Left lobe of liver (tissue), 2 donors: ENCODE measurements around the gene DOCK3. TPM values are rescaled to one million over a fixed set of nuclear protein-coding genes. Genes with fewer than 3 reads are reported as not detected.
"Not testable (repeated sequence)": the region's sequence is repeated elsewhere in the genome, so short reads cannot be mapped to it uniquely, and the experiment has no call there.

ENCODE experiments used
- ATAC-seq: fragments of 200-7000 bp; cut with Tn5 transposase; one replicate; pipeline ENCODE4 v1.9.1; 2020; ENCODE audit warnings: mild to moderate bottlenecking, moderate library complexity
- DNase-seq: peaks from one replicate; pipeline ENCODE4 v3.0.0-alpha.2; 2020; ENCODE audit warnings: low spot score
- total RNA-seq: library from RNA; stranded (reverse); gene quantifications from one replicate; pipeline ENCODE4 v1.2.1, GENCODE V29; 2021
- donor health status: DM: no; HTN: no; CAD: no; lungs with moderate emphysema.
- donor health status: DM: no; HTN: yes; CAD: no.

Gene DOCK3
- total RNA-seq, 1 donor from 2014 or later: not detected

GRCh38 chr3:51279448-51279847 is 604.7 kb downstream of the DOCK3 start:
- peak; percentile 73 for ATAC-seq

DNA sequence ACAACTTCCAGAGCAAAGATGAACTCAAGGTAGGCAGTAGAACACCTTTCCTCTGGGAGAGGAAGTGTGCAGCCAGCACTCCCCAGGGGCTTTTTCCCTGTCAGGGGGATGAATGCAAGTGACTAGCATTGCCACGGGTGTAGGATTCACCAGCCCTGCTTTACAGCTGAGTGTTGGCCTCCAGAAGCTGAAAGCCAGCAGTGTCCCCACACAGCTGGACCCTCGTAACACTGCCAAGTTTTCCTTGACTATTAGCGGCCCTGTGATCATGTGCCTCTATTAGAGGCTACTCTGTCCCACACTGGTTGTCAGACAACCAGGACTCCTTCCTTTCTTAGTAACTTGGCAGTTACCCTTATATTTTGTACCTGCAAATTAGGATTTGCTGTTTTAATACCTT is 605.4 kb downstream of the DOCK3 start:
- no peak for DNase-seq
- no peak for ATAC-seq

More at GRCh38 chr3:51279448-51279847, 604.7 kb downstream of the DOCK3 start:
- no peak for DNase-seq

DNA sequence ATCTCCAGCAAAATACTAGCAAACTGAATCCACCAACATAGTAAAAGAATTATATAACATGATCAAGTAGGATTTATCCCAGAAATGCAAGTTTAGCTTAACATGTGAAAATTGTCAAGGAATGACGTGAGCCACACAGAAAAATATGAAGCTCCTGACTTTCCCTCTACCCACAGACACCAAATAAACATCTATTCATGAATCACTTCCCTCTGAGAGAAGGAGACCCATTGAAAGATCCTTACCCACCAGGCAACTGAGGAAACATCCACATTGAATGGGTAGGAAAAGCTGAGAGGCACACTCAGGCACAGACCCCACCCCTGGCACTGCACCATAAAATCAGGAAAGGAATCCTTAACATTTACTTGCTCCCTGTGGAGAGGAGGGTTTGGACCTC is 608.2 kb downstream of the DOCK3 start:
- DNase-seq: no peak
- ATAC-seq: no peak

DNA sequence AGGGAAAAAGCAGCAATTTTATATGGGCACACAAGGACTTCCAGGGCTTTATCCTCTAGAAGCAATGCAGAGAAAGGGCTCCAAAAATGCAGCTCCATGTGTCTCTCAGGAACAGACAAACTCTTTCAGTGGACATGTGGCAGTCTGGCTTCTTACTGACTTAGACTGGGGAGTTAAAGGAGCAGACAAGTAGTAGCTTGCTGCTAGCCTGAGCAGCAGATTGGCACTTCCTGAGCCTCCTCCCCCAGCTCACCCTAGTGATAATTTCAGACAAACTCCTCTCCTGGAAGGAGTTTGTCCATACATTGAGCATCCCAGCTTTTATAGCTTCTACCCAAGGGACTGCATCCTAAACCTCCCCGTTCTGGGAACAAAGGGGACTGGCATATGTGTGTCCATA is 608.7 kb downstream of the DOCK3 start:
- ATAC-seq (no peak), DNase-seq (no peak)

DNA sequence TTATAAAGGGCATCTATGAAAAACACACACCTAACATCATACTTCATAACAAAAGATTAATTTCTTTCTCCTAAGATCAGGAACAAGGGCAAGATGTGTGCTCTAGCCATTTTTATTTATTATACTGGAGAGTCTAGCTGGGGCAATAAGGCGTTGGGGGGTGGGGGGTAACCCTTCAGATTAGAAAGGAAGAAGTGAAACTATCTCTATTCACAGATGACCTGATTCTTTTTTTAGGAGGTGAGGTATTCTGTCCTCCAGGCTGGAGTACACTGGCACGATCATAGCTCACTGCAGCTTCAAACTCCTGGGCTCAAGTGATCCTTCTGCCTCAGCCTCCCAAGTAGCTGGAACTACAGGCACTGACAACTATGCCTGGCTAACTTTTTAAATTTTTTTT is 620.9 kb downstream of the DOCK3 start:
- DNase-seq: no peak
- ATAC-seq: no peak

DNA sequence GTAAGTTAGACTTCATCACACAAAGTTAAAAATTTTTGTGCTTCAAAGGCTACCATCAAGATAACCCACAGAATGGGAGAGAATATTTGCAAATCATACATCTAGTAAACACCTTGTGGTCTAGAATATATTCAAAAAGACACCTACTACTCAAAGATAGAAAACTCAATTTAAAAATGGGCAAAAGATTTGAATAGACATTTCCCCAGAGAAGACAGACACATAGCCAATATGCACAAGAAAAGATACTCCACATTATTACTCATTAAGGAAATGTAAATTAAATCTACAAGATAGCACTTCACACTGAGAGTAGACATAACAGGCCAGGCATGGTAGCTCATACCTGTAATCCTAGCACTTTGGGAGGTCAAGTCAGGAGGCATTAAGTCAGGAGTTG is 622.6 kb downstream of the DOCK3 start:
- DNase-seq (no peak), ATAC-seq (no peak)

GRCh38 chr3:51304230-51304629 is 629.5 kb downstream of the DOCK3 start:
- no peak for DNase-seq
- ATAC-seq: no peak

GRCh38 chr3:51306093-51306492 is 631.4 kb downstream of the DOCK3 start:
- ATAC-seq (no peak), DNase-seq (no peak)

DNA sequence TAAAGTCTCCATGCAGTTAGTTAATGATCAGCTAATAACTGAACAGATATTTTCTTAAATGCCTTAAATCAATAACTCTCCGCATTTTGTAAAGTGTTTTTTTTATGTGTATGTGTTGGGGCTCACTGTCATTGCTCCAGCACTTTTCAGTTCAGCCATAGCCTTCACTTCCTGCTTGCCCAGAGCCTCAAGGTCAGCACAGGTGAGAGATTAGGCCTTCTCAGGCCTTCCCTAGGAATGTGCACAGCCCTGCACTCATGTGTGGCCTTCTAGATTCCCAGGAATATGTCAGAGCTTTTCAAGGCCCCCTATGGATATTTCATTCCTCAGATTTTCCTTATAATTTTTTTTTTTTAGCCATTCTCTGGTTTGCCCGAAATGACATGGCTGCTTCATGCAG is 632.7 kb downstream of the DOCK3 start:
- ATAC-seq: no peak
- no peak for DNase-seq

DNA sequence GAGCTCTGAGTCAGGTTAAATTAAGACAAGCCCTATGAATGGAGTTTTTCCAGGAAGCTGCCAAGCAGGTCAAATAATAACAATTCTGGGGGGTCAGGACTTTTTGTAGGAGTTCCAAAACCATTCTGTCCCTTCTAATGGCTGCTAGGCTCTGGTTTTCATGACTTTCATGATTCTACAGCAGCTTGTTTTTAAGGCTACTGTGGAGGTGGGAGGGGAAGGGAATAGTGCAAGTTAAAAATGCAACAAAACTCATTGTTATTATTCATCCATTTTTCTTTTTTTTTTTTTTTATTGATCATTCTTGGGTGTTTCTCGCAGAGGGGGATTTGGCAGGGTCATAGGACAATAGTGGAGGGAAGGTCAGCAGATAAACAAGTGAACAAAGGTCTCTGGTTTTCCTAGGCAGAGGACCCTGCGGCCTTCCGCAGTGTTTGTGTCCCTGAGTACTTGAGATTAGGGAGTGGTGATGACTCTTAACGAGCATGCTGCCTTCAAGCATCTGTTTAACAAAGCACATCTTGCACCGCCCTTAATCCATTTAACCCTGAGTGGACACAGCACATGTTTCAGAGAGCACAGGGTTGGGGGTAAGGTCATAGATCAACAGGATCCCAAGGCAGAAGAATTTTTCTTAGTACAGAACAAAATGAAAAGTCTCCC is 633.3 kb downstream of the DOCK3 start:
- not testable (repeated sequence) for ATAC-seq, DNase-seq

- DNase-seq: no peak
- peak; percentile 77 for ATAC-seq
Measured at GRCh38 chr3:51311055-51311454, 636.3 kb downstream of the DOCK3 start.

- DNase-seq (no peak), ATAC-seq (no peak)
Measured at GRCh38 chr3:51328206-51328605, 653.5 kb downstream of the DOCK3 start.

DNA sequence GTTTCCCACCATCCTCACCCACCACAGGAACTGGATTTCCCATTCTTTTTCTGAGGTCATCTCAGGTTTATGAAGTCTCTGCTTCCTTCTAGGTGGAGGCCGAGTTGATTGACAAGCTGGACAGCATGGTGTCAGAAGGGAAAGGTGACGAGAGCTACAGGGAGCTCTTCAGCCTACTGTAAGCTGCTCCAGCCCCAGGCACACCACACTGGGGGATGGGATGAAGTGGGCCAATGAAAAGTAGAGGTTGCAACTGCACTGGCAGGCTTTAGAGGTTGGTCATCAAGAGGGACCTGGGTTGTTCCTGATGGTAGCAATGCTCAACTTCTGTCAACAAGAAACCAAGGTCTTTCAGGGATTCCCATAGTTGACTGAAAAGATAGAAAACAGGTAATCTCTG is 655.3 kb downstream of the DOCK3 start:
- DNase-seq (no peak), ATAC-seq (no peak)

DNA sequence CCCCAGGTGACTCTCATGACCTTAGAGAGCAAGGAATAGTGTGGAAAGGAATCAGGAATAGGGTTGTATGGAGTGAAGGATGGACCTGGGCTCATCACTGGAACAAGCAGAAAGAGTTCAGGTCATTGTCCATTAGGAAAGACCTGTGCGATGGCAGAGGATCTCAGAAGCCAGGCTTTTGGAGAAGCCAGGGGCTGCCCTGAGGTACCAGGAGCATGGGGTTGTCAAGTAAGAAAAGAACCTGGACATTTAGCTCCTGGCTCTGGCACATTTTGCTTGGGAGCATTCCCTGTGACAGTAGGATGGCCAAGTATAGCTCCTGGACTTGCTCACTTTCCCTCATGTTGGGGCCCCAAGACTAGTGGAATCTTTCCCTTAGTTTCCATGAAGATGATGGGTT is 657.4 kb downstream of the DOCK3 start:
- no peak for ATAC-seq
- DNase-seq: no peak

GRCh38 chr3:51333021-51333420 is 658.3 kb downstream of the DOCK3 start:
- no peak for ATAC-seq
- DNase-seq: no peak

GRCh38 chr3:51336261-51336660 is 661.5 kb downstream of the DOCK3 start:
- DNase-seq (no peak), ATAC-seq (no peak)

DNA sequence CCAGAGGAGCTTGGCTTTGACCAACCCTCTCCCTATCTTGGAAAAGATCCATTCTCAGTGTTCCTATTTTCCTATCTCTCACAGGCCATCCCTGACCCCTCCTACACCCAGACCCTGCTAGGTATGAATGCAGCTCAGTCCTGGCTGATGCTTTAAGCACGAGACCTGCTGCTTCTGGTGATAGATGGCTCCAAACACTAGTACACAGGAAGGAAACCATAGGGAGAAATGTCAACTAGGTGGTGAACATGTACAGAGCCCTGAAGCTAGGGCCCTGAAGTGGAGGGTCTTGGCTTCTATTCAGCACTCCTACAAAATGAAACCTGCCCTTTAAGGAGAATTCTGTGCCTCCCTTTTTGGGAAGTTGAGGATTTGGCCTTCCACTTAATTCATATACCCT is 662.9 kb downstream of the DOCK3 start:
- no peak for ATAC-seq
- DNase-seq: no peak

DNA sequence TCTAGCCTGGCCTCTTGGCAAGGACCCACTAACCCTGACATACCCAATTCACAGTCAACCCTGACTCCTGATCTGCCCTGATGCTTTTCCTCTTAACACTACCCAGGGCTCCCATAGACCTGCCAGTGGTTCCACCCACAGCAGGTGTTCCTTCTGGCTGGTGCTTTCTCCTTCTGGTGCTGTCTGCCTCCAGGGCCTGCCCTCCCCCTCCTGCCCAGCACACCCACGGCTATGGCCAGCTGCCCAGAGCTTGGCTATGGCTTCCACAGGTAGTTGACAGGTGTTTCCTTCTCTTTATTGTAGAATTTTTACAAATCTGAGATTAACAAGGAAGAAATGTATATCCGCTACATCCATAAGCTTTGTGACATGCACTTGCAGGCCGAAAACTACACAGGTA is 663.9 kb downstream of the DOCK3 start:
- ATAC-seq (no peak), DNase-seq (no peak)

- no peak for DNase-seq
Measured at GRCh38 chr3:51340013-51340829, 665.5 kb downstream of the DOCK3 start.

DNA sequence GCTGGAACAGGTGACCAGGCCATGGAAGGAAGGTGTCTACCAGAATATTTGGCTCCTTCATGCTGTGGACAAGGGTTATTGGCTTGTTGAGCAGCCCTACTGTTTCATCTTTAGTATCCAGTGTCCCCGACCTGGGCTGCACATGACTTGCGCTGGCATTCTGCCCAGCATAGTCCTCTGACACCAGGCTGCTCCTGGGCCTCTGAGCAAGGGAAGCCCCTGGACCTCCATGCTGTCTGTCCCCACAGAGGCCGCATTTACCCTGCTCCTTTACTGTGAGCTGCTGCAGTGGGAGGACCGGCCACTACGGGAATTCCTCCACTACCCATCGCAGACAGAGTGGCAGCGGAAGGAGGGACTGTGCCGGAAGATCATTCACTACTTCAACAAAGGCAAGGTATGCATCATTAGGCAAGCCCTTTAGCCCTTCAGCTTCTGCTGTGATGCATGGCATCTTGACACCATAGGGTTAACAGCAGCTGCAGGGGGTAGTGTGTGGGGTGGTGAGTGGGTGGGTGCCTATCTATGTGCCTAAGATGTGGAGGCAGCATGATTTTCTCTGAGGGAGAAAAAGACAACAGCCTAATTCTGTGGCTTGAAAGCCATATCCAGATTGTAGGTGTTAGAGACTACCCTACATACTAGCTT is 666.4 kb downstream of the DOCK3 start:
- no peak for ATAC-seq
- no peak for DNase-seq

More at GRCh38 chr3:51340013-51340829, 665.5 kb downstream of the DOCK3 start:
- ATAC-seq: no peak

DNA sequence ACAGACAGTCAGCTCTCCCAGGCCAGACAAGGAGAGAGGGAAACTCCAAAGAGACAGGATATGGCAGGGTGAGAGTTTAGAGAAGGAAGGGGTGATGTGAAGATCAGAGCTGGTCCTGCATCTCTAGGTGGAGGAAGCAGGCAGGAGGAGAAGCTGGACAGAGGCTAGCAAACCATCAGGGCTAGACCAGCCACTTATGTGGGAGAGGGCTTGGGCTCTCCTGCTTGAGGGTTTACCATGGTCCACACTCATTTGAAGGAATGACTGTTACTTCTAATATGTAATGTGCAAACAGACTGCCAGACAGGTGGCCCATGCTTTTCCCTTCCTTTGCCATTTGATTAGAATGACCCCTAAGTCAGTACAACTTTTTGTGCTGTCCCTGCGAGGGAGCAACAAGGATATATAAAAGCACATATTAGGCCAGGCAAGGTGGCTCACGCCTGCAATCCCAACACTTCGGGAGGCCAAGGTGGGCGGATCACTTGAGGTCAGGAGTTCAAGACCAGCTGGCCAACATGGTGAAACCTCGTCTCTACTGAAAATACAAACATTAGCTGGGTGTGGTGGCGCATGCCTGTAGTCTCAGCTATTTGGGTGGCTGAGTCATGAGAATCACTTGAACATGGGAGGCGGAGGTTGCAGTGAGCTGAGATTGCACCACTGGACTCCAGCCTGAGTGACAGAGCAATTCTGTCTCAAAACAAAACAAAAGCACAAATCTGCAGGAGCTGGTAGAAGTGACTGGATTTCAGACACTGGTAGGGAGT is 669.4 kb downstream of the DOCK3 start:
- DNase-seq: no peak
- ATAC-seq: no peak
